ENCODE results near the gene SERPINB1. TPM values are rescaled to one million over a fixed set of nuclear protein-coding genes. Genes with fewer than 3 reads are reported as not detected.

The SERPINB1 gene
- total RNA-seq, 2 donors from 2014 or later = 103 to 275 TPM

GRCh38 chr6:2850538-2851113 lies 9.0 kb upstream of the SERPINB1 start:
- Mint-ChIP-seq H3K36me3 (no peaks in the 10 kb centered on the region), H3K4me3 (no peak overlapping the region), H3K9me3 (no peaks in the 10 kb centered on the region), H3K27me3 (no peaks in the 10 kb centered on the region), H3K27ac (peak overlapping the region; percentile 36 to 79), H3K4me1 (ENCODE audit: low read depth in 2 of 2) (peaks cover 63 to 64% of the 10 kb centered on the region in 2 donors)
- ATAC-seq (no peak), DNase-seq (ENCODE audit: low spot score) (no peak)

- Mint-ChIP-seq H3K36me3 (no peaks in the 10 kb centered on the region), H3K4me1 (ENCODE audit: low read depth in 2 of 2) (peaks cover 50 to 53% of the 10 kb centered on the region in 2 donors), H3K27me3 (no peaks in the 10 kb centered on the region), H3K9me3 (peaks cover 2% of the 10 kb centered on the region), H3K4me3 (peak overlapping the region; percentile 30), H3K27ac (peak overlapping the region; percentile 73 to 85)
- DNase-seq (ENCODE audit: low spot score) = no peak
- ATAC-seq = peak in 1 of 2 donors; percentile 49
These were observed 7.2 kb upstream of the SERPINB1 start for GRCh38 chr6:2848851-2849250.

GRCh38 chr6:2845880-2846208 lies 4.2 kb upstream of the SERPINB1 start:
- ATAC-seq = no peak
- H3K27ac Mint-ChIP-seq = peak overlapping the region; percentile 34 to 85
- DNase-seq (ENCODE audit: low spot score) = no peak
- H3K4me3 Mint-ChIP-seq = peak overlapping the region; percentile 34
- H3K27me3 Mint-ChIP-seq = no peaks in the 10 kb centered on the region
- H3K9me3 Mint-ChIP-seq = peaks cover 7% of the 10 kb centered on the region
- peaks cover 53 to 55% of the 10 kb centered on the region in 2 donors for H3K4me1 Mint-ChIP-seq (ENCODE audit: low read depth in 2 of 2)
- H3K36me3 Mint-ChIP-seq = no peaks in the 10 kb centered on the region

- Mint-ChIP-seq H3K36me3 (peaks cover 13% of the 10 kb centered on the region), H3K4me3 (peak overlapping the region; percentile 56)
These were observed 2.3 kb upstream of the SERPINB1 start for GRCh38 chr6:2844008-2844407.

GRCh38 chr6:2843138-2843740 lies 1.6 kb upstream of the SERPINB1 start:
- Mint-ChIP-seq H3K36me3 (peaks cover 14% of the 10 kb centered on the region), H3K27me3 (no peaks in the 10 kb centered on the region), H3K27ac (peak overlapping the region; percentile 75 to 89), H3K4me1 (ENCODE audit: low read depth in 2 of 2) (peaks cover 58 to 62% of the 10 kb centered on the region in 2 donors), H3K4me3 (peak overlapping the region; percentile 56), H3K9me3 (peaks cover 7% of the 10 kb centered on the region)
- no peak for DNase-seq (ENCODE audit: low spot score)
- no peak for ATAC-seq

More at GRCh38 chr6:2844008-2844407, 2.3 kb upstream of the SERPINB1 start:
- no peaks in the 10 kb centered on the region for H3K27me3 Mint-ChIP-seq
- H3K4me1 Mint-ChIP-seq (ENCODE audit: low read depth in 2 of 2) = peaks cover 64 to 65% of the 10 kb centered on the region in 2 donors
- peak overlapping the region; percentile 75 to 89 for H3K27ac Mint-ChIP-seq
- ATAC-seq (no peak), DNase-seq (ENCODE audit: low spot score) (no peak)
- peaks cover 7% of the 10 kb centered on the region for H3K9me3 Mint-ChIP-seq

GRCh38 chr6:2842139-2842552 lies 483 bp upstream of the SERPINB1 start:
- ATAC-seq = no peak
- DNase-seq (ENCODE audit: low spot score) = no peak
- Mint-ChIP-seq H3K4me3 (peak overlapping the region; percentile 99), H3K36me3 (peaks cover 14% of the 10 kb centered on the region), H3K27ac (peak overlapping the region; percentile 87 to 89), H3K27me3 (no peaks in the 10 kb centered on the region), H3K4me1 (ENCODE audit: low read depth in 2 of 2) (peaks cover 57 to 61% of the 10 kb centered on the region in 2 donors), H3K9me3 (peaks cover 7% of the 10 kb centered on the region)

GRCh38 chr6:2840749-2841061 lies 958 bp downstream of the SERPINB1 start:
- Mint-ChIP-seq H3K4me3 (peak overlapping the region; percentile 99), H3K27me3 (no peaks in the 10 kb centered on the region), H3K27ac (peak overlapping the region; percentile 87 to 89), H3K36me3 (peaks cover 23% of the 10 kb centered on the region), H3K4me1 (ENCODE audit: low read depth in 2 of 2) (peaks cover 56 to 58% of the 10 kb centered on the region in 2 donors), H3K9me3 (peaks cover 7% of the 10 kb centered on the region)
- ATAC-seq (no peak), DNase-seq (ENCODE audit: low spot score) (no peak)

- Mint-ChIP-seq H3K36me3 (peaks cover 25% of the 10 kb centered on the region), H3K4me3 (peak overlapping the region; percentile 99), H3K27me3 (no peaks in the 10 kb centered on the region), H3K9me3 (peaks cover 7% of the 10 kb centered on the region), H3K4me1 (ENCODE audit: low read depth in 2 of 2) (peaks cover 57 to 58% of the 10 kb centered on the region in 2 donors), H3K27ac (peak overlapping the region; percentile 87 to 89)
- ATAC-seq = no peak
- no peak for DNase-seq (ENCODE audit: low spot score)
These were observed 1.5 kb downstream of the SERPINB1 start for GRCh38 chr6:2839982-2840748.

GRCh38 chr6:2839195-2839981 lies 2.3 kb downstream of the SERPINB1 start:
- ATAC-seq (no peak), DNase-seq (ENCODE audit: low spot score) (no peak)
- H3K4me3 Mint-ChIP-seq = peak overlapping the region; percentile 99
- peaks cover 61 to 65% of the 10 kb centered on the region in 2 donors for H3K4me1 Mint-ChIP-seq (ENCODE audit: low read depth in 2 of 2)
- peaks cover 32% of the 10 kb centered on the region for H3K36me3 Mint-ChIP-seq
- H3K27me3 Mint-ChIP-seq = no peaks in the 10 kb centered on the region
- H3K9me3 Mint-ChIP-seq = peaks cover 7% of the 10 kb centered on the region
- peak overlapping the region; percentile 87 to 89 for H3K27ac Mint-ChIP-seq

- DNase-seq (ENCODE audit: low spot score) (no peak), ATAC-seq (no peak)
- Mint-ChIP-seq H3K27me3 (no peaks in the 10 kb centered on the region), H3K9me3 (no peaks in the 10 kb centered on the region), H3K4me1 (ENCODE audit: low read depth in 2 of 2) (peaks cover 57 to 62% of the 10 kb centered on the region in 2 donors), H3K36me3 (peaks cover 43% of the 10 kb centered on the region), H3K27ac (peak overlapping the region in 1 of 2 donors; percentile 33), H3K4me3 (no peak overlapping the region)
These were observed 3.4 kb downstream of the SERPINB1 start for GRCh38 chr6:2838251-2838650.

GRCh38 chr6:2834262-2834661 lies 7.4 kb downstream of the SERPINB1 start:
- DNase-seq (ENCODE audit: low spot score) (no peak), ATAC-seq (no peak)
- H3K4me1 Mint-ChIP-seq (ENCODE audit: low read depth in 2 of 2) = peaks cover 55% of the 10 kb centered on the region in 2 donors
- H3K36me3 Mint-ChIP-seq = peaks cover 33% of the 10 kb centered on the region
- no peak overlapping the region for H3K4me3 Mint-ChIP-seq
- no peaks in the 10 kb centered on the region for H3K27me3 Mint-ChIP-seq
- peak overlapping the region; percentile 54 to 76 for H3K27ac Mint-ChIP-seq
- H3K9me3 Mint-ChIP-seq = no peaks in the 10 kb centered on the region

GRCh38 chr6:2831392-2831791 lies 10.3 kb downstream of the SERPINB1 start:
- no peak for ATAC-seq
- peaks cover 45% of the 10 kb centered on the region in 2 donors for H3K4me1 Mint-ChIP-seq (ENCODE audit: low read depth in 2 of 2)
- no peaks in the 10 kb centered on the region for H3K27me3 Mint-ChIP-seq
- DNase-seq (ENCODE audit: low spot score) = no peak
- no peak overlapping the region for H3K4me3 Mint-ChIP-seq
- H3K27ac Mint-ChIP-seq = peak overlapping the region; percentile 44 to 80
- H3K9me3 Mint-ChIP-seq = no peaks in the 10 kb centered on the region
- H3K36me3 Mint-ChIP-seq = peaks cover 25% of the 10 kb centered on the region

GRCh38 chr6:2830183-2830582 lies 11.5 kb downstream of the SERPINB1 start:
- ATAC-seq = no peak
- Mint-ChIP-seq H3K9me3 (no peaks in the 10 kb centered on the region), H3K4me3 (no peak overlapping the region), H3K4me1 (ENCODE audit: low read depth in 2 of 2) (peaks cover 38 to 41% of the 10 kb centered on the region in 2 donors), H3K27ac (peak overlapping the region; percentile 3 to 66), H3K27me3 (no peaks in the 10 kb centered on the region), H3K36me3 (peaks cover 19% of the 10 kb centered on the region)
- DNase-seq (ENCODE audit: low spot score) = no peak
